ENCODE results near the gene SHB.

DNA sequence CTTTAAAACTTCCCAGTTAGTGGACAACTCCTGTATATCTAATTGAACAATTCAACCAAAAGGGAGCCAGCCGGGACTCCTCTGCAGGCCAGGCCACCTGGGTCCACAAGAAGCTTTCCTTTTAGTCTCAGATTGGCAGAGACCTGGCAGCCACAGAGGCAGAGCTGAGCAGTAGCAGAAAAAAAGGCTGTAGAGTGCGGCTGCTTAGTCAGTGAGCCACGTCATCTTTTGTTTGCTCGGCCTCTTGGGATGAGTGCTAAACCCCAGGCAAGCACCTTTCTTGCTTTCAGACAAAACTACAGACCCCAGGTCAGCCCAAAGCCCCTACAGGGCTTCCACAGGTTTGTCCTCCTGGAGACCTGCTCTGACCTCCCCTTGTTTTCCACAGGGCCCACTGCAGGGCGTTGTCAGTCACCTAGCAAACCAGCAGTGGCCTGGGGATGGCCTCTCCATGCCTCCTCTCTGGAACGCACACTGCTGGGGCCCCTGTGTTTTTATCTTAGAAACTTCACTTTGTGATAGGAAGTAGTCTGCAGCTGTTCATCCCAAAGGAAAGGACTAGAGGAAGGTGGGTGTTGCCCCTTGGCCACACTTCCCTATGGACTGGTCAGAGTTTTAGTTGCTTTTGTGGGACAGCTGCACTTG is 49.9 kb downstream of the SHB start:
- no peak for TF ChIP-seq CTCF (IDR thresholded peaks at IDR 0.05 in 2 of 3, conservative IDR thresholded peaks at IDR 0.05 in 1 of 3; ENCODE audit: borderline replicate concordance in 1 of 3, insufficient read depth in 1 of 3, low read depth in 2 of 3, low read length in 2 of 3)
- no peak for TF ChIP-seq POLR2AphosphoS5 (IDR thresholded peaks at IDR 0.05; ENCODE audit: low read depth, low read length)
- no peak for TF ChIP-seq CBX3 (IDR thresholded peaks at IDR 0.05; ENCODE audit: low read depth)
- TF ChIP-seq FOSL1 (IDR thresholded peaks at IDR 0.05; ENCODE audit: low read depth), result no peak
- TF ChIP-seq, protein P1, sequence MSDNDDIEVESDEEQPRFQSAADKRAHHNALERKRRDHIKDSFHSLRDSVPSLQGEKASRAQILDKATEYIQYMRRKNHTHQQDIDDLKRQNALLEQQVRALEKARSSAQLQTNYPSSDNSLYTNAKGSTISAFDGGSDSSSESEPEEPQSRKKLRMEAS (IDR thresholded peaks at IDR 0.05), result no peak
- TF ChIP-seq POLR2A (IDR thresholded peaks at IDR 0.05; ENCODE audit: borderline replicate concordance, extremely low read depth, insufficient read depth, insufficient read length), result no peak
